ENCODE results near the gene BNIP5.
A peak's percentile ranks its signal among the peaks of the same experiment; 100 is the strongest.

BNIP5 gene

DNA sequence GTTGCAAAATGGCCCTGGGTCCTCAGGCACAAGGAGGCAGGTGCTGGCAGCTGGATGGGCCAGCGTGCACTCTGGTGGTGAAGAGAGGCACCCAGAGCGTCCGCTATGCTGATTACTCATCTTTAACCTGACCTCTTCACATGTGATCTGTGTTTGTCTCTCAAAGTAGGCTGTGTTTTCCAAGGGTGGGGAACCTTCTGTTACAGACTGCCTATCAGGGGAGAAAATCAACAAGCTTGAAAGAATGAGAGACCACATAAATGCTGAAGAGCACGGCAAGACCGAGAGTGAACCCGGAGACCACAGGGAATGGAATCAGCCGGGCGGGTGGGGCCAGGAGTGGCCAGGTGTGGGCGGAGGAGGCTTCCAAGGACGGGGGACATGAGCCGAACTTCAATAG lies 16.2 kb downstream of the BNIP5 start (continued):
- peak; percentile 30; the same call in 1 of the 2 replicates for TF ChIP-seq SP7 (tag by site-specific recombination; IDR thresholded peaks at IDR 0.05)
- TF ChIP-seq, protein P1, sequence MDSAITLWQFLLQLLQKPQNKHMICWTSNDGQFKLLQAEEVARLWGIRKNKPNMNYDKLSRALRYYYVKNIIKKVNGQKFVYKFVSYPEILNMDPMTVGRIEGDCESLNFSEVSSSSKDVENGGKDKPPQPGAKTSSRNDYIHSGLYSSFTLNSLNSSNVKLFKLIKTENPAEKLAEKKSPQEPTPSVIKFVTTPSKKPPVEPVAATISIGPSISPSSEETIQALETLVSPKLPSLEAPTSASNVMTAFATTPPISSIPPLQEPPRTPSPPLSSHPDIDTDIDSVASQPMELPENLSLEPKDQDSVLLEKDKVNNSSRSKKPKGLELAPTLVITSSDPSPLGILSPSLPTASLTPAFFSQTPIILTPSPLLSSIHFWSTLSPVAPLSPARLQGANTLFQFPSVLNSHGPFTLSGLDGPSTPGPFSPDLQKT (IDR thresholded peaks at IDR 0.05; ENCODE audit: borderline replicate concordance, low read depth, low read length), result no peak

DNA sequence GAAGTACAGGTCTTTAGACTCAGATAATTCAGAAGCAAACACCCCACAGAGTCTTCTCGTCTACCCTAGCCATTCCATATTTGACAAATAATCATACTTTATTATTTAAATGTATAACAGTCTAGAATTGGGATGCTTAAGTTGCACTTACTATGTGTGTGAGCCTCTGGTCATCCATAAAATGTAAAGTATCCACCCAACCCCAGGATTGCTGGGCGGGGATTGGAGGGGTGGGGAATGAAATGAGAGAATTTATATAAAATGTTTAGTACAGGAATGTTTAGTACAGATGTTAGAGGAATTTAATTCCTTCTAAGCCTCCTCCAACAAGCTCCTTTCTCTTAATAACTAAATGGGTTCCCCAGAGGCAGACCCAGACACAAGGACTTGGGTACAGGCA lies 16.9 kb downstream of the BNIP5 start:
- TF ChIP-seq, protein P2, sequence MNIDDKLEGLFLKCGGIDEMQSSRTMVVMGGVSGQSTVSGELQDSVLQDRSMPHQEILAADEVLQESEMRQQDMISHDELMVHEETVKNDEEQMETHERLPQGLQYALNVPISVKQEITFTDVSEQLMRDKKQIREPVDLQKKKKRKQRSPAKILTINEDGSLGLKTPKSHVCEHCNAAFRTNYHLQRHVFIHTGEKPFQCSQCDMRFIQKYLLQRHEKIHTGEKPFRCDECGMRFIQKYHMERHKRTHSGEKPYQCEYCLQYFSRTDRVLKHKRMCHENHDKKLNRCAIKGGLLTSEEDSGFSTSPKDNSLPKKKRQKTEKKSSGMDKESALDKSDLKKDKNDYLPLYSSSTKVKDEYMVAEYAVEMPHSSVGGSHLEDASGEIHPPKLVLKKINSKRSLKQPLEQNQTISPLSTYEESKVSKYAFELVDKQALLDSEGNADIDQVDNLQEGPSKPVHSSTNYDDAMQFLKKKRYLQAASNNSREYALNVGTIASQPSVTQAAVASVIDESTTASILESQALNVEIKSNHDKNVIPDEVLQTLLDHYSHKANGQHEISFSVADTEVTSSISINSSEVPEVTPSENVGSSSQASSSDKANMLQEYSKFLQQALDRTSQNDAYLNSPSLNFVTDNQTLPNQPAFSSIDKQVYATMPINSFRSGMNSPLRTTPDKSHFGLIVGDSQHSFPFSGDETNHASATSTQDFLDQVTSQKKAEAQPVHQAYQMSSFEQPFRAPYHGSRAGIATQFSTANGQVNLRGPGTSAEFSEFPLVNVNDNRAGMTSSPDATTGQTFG (tag by site-specific recombination; IDR thresholded peaks at IDR 0.05; ENCODE audit: borderline replicate concordance), result no peak
- TF ChIP-seq ZEB2 (tag by site-specific recombination; IDR thresholded peaks at IDR 0.05), result no peak
- TF ChIP-seq ZBTB21 (tag by site-specific recombination; IDR thresholded peaks at IDR 0.05), result no peak
- TF ChIP-seq ZNF23 (tag by site-specific recombination; IDR thresholded peaks at IDR 0.05; ENCODE audit: borderline replicate concordance), result no peak
- no peak for TF ChIP-seq ZNF239 (tag by site-specific recombination; IDR thresholded peaks at IDR 0.05)
- no peak for TF ChIP-seq GLI4 (tag by site-specific recombination; IDR thresholded peaks at IDR 0.05)
- TF ChIP-seq ZNF248 (tag by site-specific recombination; IDR thresholded peaks at IDR 0.05), result no peak
- no peak for TF ChIP-seq MZF1 (tag by site-specific recombination; IDR thresholded peaks at IDR 0.05; ENCODE audit: borderline replicate concordance)
- TF ChIP-seq ZNF426 (tag by site-specific recombination; IDR thresholded peaks at IDR 0.05), result no peak
- TF ChIP-seq, protein P3, sequence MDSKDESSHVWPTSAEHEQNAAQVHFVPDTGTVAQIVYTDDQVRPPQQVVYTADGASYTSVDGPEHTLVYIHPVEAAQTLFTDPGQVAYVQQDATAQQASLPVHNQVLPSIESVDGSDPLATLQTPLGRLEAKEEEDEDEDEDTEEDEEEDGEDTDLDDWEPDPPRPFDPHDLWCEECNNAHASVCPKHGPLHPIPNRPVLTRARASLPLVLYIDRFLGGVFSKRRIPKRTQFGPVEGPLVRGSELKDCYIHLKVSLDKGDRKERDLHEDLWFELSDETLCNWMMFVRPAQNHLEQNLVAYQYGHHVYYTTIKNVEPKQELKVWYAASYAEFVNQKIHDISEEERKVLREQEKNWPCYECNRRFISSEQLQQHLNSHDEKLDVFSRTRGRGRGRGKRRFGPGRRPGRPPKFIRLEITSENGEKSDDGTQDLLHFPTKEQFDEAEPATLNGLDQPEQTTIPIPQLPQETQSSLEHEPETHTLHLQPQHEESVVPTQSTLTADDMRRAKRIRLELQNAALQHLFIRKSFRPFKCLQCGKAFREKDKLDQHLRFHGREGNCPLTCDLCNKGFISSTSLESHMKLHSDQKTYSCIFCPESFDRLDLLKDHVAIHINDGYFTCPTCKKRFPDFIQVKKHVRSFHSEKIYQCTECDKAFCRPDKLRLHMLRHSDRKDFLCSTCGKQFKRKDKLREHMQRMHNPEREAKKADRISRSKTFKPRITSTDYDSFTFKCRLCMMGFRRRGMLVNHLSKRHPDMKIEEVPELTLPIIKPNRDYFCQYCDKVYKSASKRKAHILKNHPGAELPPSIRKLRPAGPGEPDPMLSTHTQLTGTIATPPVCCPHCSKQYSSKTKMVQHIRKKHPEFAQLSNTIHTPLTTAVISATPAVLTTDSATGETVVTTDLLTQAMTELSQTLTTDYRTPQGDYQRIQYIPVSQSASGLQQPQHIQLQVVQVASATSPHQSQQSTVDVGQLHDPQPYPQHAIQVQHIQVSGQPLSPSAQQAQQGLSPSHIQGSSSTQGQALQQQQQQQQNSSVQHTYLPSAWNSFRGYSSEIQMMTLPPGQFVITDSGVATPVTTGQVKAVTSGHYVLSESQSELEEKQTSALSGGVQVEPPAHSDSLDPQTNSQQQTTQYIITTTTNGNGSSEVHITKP (tag by site-specific recombination; IDR thresholded peaks at IDR 0.05), result no peak
- TF ChIP-seq ZNF404 (tag by site-specific recombination; IDR thresholded peaks at IDR 0.05), result no peak
- TF ChIP-seq ZNF202 (tag by site-specific recombination; IDR thresholded peaks at IDR 0.05; ENCODE audit: borderline replicate concordance), result no peak
- H3K4me1 ChIP-seq (ENCODE audit: control insufficient read depth, insufficient read depth, low read length), result peaks cover 17% of the 10 kb centered on the region
- no peaks in the 10 kb centered on the region for H3K9me3 ChIP-seq (ENCODE audit: control insufficient read depth, insufficient read depth, low read depth, low read length)
- H3K36me3 ChIP-seq (ENCODE audit: control insufficient read depth in 2 of 2, insufficient read depth in 1 of 2, low read length in 2 of 2), result no peaks in the 10 kb centered on the region
- no peak overlapping the region for H3K27ac ChIP-seq (ENCODE audit: extremely low read depth, low read depth, low read length)
- POLR2A ChIA-PET, result no interaction called here
- CTCF ChIA-PET, result interaction anchor here (0.7 to 8.1 kb wide), 9 partner anchors 11 to 375 kb away, joined by 3 to 83 read pairs (median 5); no protein-coding TSS in a partner anchor
- H3K4me3 ChIP-seq (ENCODE audit: low read depth, low read length), result no peak overlapping the region

DNA sequence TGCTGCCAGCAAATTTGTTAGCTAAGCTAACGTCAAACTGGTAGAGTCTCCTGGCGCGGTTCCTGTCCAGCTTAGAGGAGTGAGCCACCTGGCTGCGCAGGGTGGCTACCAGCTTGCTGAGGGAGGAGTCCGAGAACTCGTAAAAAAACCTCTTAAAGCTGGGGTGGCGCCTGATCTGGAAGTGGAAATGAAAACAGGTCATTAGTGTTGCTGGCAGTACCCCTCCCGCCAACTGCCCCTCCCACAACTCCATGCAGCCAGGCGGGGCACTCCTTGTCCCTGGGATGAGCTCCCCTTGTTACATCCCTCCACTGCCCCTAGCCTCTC lies 17.3 kb downstream of the BNIP5 start:
- Histone ChIP-seq H3K4me3 (ENCODE audit: low read depth, low read length) (no peak overlapping the region), H3K27ac (ENCODE audit: extremely low read depth, low read depth, low read length) (peak overlapping the region; percentile 26; the same call in 1 of the 2 replicates), H3K36me3 (ENCODE audit: control insufficient read depth in 2 of 2, insufficient read depth in 1 of 2, low read length in 2 of 2) (no peaks in the 10 kb centered on the region), H3K4me1 (ENCODE audit: control insufficient read depth, insufficient read depth, low read length) (peaks cover 17% of the 10 kb centered on the region), H3K9me3 (ENCODE audit: control insufficient read depth, insufficient read depth, low read depth, low read length) (no peaks in the 10 kb centered on the region)
- CTCF ChIA-PET, result interaction anchor here (0.7 to 8.1 kb wide), 6 partner anchors 10 to 376 kb away, joined by 3 to 83 read pairs (median 5); no protein-coding TSS in a partner anchor
- POLR2A ChIA-PET, result interaction anchor here (0.5 kb wide), 1 partner anchor 291 kb away, joined by 3 read pairs; no protein-coding TSS in a partner anchor
- TF ChIP-seq ZNF549 (tag by site-specific recombination; IDR thresholded peaks at IDR 0.05) (no peak), ZNF660 (tag by site-specific recombination; IDR thresholded peaks at IDR 0.05) (no peak), ZNF2 (tag by site-specific recombination; IDR thresholded peaks at IDR 0.05) (no peak), ZNF707 (tag by site-specific recombination; IDR thresholded peaks at IDR 0.05) (no peak), SP2 (tag by site-specific recombination; IDR thresholded peaks at IDR 0.05) (peak; percentile 34), ZNF157 (tag by site-specific recombination; IDR thresholded peaks at IDR 0.05) (no peak), KLF16 (tag by site-specific recombination; IDR thresholded peaks at IDR 0.05) (no peak), ZFP37 (tag by site-specific recombination; IDR thresholded peaks at IDR 0.05) (no peak), ZNF335 (tag by site-specific recombination; conservative IDR thresholded peaks at IDR 0.05) (peak; percentile 71), ZNF600 (tag by site-specific recombination; IDR thresholded peaks at IDR 0.05) (peak; percentile 95), ZNF843 (tag by site-specific recombination; IDR thresholded peaks at IDR 0.05) (no peak), KLF9 (tag by site-specific recombination; IDR thresholded peaks at IDR 0.05; ENCODE audit: low read depth) (peak; percentile 64; the same call in 1 of the 2 replicates), ZFP3 (tag by site-specific recombination; IDR thresholded peaks at IDR 0.05; ENCODE audit: low read depth) (no peak), ZSCAN16 (tag by site-specific recombination; IDR thresholded peaks at IDR 0.05) (no peak), ZNF837 (tag by site-specific recombination; IDR thresholded peaks at IDR 0.05) (no peak)
